ENCODE measurements around the gene USP54. TPM values are rescaled to one million over a fixed set of nuclear protein-coding genes. Genes with fewer than 3 reads are reported as not detected.

The USP54 gene
- total RNA-seq, 4 donors from 2014 or later, result 45.6 to 54.8 (median 46.7) TPM

DNA sequence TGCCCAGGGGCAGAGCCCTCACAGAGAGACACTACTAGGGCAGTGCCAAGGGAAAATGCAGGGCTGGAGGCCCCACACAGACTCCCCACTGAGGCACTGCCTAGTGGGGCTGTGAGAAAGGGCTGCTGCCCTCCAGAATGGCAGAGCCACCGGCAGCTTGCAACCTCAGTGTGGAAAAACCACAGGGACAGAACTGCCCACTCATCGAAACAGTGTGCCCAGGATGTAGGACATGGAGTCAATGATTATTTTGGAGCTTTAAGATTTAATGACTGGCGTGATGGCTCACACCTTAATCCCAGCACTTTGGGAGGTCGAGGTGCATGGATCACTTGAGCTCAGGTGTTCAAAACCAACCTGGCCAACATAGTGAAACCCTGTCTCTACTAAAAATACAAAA lies 130.2 kb downstream of the USP54 start:
- 100% methylated on average over 4 of the region's 4 CpGs for WGBS
- H3K4me3 ChIP-seq, result no peak overlapping the region
- no peak overlapping the region for H3K27ac ChIP-seq (replicated peaks in 1 of 4)
- TF ChIP-seq, protein P1, sequence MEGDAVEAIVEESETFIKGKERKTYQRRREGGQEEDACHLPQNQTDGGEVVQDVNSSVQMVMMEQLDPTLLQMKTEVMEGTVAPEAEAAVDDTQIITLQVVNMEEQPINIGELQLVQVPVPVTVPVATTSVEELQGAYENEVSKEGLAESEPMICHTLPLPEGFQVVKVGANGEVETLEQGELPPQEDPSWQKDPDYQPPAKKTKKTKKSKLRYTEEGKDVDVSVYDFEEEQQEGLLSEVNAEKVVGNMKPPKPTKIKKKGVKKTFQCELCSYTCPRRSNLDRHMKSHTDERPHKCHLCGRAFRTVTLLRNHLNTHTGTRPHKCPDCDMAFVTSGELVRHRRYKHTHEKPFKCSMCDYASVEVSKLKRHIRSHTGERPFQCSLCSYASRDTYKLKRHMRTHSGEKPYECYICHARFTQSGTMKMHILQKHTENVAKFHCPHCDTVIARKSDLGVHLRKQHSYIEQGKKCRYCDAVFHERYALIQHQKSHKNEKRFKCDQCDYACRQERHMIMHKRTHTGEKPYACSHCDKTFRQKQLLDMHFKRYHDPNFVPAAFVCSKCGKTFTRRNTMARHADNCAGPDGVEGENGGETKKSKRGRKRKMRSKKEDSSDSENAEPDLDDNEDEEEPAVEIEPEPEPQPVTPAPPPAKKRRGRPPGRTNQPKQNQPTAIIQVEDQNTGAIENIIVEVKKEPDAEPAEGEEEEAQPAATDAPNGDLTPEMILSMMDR (IDR thresholded peaks at IDR 0.05), result no peak
- TF ChIP-seq POLR2AphosphoS5 (IDR thresholded peaks at IDR 0.05) (no peak), POLR2A (IDR thresholded peaks at IDR 0.05; ENCODE audit: low read depth) (no peak), EP300 (IDR thresholded peaks at IDR 0.05) (no peak)
- no peak for DNase-seq (ENCODE audit: extremely low spot score)
- intact Hi-C loops (cut with DNase I), result no loop called here
- H3K9me3 ChIP-seq, result no peaks in the 10 kb centered on the region
- H3K36me3 ChIP-seq, result peaks cover 0 to 65% (median 30%) of the 10 kb centered on the region in 4 donors
- no peaks in the 10 kb centered on the region for H3K27me3 ChIP-seq
- peaks cover 0 to 9% (median 9%) of the 10 kb centered on the region in 4 donors for H3K4me1 ChIP-seq

DNA sequence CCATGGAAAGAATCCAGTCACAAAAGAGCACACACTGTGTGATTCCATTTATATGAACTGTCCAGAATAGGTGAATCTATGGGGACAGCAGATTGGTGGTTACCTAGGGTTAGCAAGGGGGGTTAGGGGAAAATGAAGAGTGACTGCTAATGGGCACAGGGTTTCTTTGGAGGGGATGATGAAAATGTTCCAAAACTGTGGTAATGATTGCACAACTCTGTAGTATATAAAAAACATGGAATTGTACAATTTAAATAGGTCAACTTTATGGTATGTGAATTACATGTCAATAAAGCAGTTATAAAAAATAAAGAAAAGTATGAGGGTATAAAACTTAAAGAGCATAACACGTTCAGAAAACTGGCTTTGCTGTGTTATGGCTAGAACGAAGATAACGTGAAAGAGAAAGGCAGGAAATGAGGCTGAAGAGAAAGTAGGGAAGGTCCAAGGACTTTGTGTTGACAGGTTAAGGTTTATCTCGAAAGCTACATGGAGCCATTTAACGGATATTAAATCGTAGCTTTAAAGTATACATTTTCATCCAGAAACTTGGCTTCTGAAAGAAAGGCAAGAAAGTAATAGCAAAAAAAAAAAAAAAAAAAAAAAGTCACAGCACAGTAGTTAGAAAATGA lies 131.3 kb downstream of the USP54 start:
- H3K4me3 ChIP-seq, result no peak overlapping the region
- H3K36me3 ChIP-seq, result peaks cover 0 to 61% (median 26%) of the 10 kb centered on the region in 4 donors
- no peaks in the 10 kb centered on the region for H3K27me3 ChIP-seq
- H3K27ac ChIP-seq (replicated peaks in 1 of 4), result no peak overlapping the region
- TF ChIP-seq EP300 (IDR thresholded peaks at IDR 0.05), result no peak
- no peaks in the 10 kb centered on the region for H3K9me3 ChIP-seq
- DNase-seq (ENCODE audit: extremely low spot score), result no peak
- no peaks in the 10 kb centered on the region for H3K4me1 ChIP-seq
- 83% methylated on average over 6 of the region's 6 CpGs for WGBS
- intact Hi-C loops (cut with DNase I), result loop anchor here (5.0 kb wide), 1 partner anchor 33 kb away; no protein-coding TSS in a partner anchor

DNA sequence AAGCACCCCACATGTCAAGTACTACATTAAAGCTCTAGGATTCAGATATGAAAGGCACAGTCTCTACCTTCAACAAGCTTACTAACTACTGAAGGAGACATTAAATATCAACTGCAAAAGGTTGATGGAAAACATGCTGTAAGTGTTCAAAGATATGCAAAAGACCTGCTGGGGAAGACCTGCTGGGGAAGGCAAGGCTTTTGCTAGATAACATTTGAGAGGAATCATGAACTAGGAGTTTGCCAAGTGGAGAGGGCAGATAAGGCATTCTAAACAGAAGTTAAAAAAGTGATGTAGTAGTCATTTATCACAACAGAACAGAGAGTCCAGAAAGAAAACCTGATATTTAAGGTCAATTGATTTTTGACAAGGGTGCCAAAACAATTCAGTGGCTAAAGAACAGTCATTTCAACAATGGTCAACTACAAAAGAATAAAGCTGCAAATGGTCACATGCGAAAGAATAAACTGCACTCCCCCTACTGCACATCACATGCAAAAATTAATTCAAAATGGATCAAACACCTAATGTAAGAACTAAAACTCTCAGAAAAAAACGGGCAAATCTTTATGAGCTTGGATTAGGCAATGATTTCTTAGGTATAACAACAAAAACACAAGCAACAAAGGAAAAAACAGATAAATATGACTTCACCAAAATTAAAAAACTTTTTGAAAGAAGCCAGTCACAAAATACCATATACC lies 134.8 kb downstream of the USP54 start:
- Histone ChIP-seq H3K4me3 (no peak overlapping the region), H3K36me3 (peaks cover 22 to 71% (median 32%) of the 10 kb centered on the region in 4 donors), H3K27me3 (no peaks in the 10 kb centered on the region), H3K27ac (replicated peaks in 1 of 4) (no peak overlapping the region), H3K9me3 (no peaks in the 10 kb centered on the region), H3K4me1 (no peaks in the 10 kb centered on the region)
- intact Hi-C loops (cut with DNase I), result loop anchor here (5.0 kb wide), 1 partner anchor 36 kb away; no protein-coding TSS in a partner anchor
- 95% methylated on average over 2 of the region's 2 CpGs for WGBS
- DNase-seq (ENCODE audit: extremely low spot score), result no peak
- TF ChIP-seq, protein P1 (IDR thresholded peaks at IDR 0.05), result no peak
- no peak for TF ChIP-seq POLR2A (IDR thresholded peaks at IDR 0.05; ENCODE audit: low read depth)
- no peak for TF ChIP-seq EP300 (IDR thresholded peaks at IDR 0.05)
- no peak for TF ChIP-seq POLR2AphosphoS5 (IDR thresholded peaks at IDR 0.05)

DNA sequence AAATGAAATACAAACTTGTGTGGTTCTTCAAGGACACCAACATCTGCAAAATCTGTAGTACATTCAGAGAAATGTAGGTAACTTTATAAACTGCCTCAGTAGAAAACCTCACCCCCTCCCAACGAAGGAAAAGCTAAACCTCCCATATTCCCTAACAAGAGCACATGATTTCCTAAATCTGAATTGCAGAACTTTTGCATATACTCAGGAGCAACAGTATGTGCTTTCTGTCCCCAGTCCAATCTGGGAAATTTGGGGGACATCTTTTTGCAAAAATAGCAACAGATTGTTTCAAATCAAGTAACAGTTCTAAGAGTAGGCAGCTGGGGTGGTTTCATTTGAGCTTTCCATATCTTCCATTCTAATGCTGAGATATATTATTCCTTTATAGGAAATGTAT lies 142.0 kb downstream of the USP54 start:
- DNase-seq (ENCODE audit: extremely low spot score), result no peak
- H3K4me3 ChIP-seq, result no peak overlapping the region
- no peaks in the 10 kb centered on the region for H3K9me3 ChIP-seq
- intact Hi-C loops (cut with DNase I), result no loop called here
- no peaks in the 10 kb centered on the region for H3K27me3 ChIP-seq
- no peak overlapping the region for H3K27ac ChIP-seq (replicated peaks in 1 of 4)
- 72% methylated on average over 1 of the region's 1 CpG for WGBS
- TF ChIP-seq POLR2AphosphoS5 (IDR thresholded peaks at IDR 0.05), result no peak
- TF ChIP-seq EP300 (IDR thresholded peaks at IDR 0.05), result no peak
- TF ChIP-seq, protein P1 (IDR thresholded peaks at IDR 0.05), result no peak
- TF ChIP-seq POLR2A (IDR thresholded peaks at IDR 0.05; ENCODE audit: low read depth), result no peak
- H3K4me1 ChIP-seq, result peaks cover 0 to 9% (median 0%) of the 10 kb centered on the region in 4 donors
- H3K36me3 ChIP-seq, result peaks cover 30 to 71% (median 40%) of the 10 kb centered on the region in 4 donors

DNA sequence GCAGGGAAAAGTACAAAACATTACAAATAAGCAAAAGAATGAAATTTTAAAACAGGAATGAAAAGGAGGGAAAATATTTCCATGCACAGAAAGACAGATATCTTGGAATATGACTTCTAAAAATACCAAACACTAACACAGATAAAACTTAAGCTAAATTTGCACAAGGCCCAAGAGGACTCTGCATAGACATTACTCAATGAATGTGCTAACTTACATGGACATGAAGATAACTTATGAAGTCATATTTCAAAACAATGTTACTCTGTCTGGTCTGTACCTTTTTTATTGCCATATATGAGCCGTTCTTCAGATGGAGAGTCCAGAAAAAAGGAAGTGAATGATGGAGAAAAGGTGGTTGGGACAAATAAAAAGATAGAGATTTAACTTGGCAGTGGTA lies 142.8 kb downstream of the USP54 start:
- 70% methylated on average over 1 of the region's 1 CpG for WGBS

More for the DNA sequence above, 142.8 kb downstream of the USP54 start:
- Histone ChIP-seq H3K4me3 (no peak overlapping the region), H3K4me1 (peaks cover 0 to 9% (median 0%) of the 10 kb centered on the region in 4 donors), H3K9me3 (no peaks in the 10 kb centered on the region), H3K36me3 (peaks cover 30 to 71% (median 37%) of the 10 kb centered on the region in 4 donors), H3K27ac (replicated peaks in 1 of 4) (no peak overlapping the region), H3K27me3 (no peaks in the 10 kb centered on the region)
- intact Hi-C loops (cut with DNase I), result no loop called here
- TF ChIP-seq EP300 (IDR thresholded peaks at IDR 0.05) (no peak), POLR2AphosphoS5 (IDR thresholded peaks at IDR 0.05) (no peak), POLR2A (IDR thresholded peaks at IDR 0.05; ENCODE audit: low read depth) (no peak)
- TF ChIP-seq, protein P1 (IDR thresholded peaks at IDR 0.05), result no peak
- DNase-seq (ENCODE audit: extremely low spot score), result no peak
